Cardiac muscle cell (in vitro differentiated cells and primary cell): Measurements from ENCODE around the gene ANKRD9. TPM values are rescaled to one million over a fixed set of nuclear protein-coding genes. Genes with fewer than 3 reads are reported as not detected.

Experiments
- DNase-seq, 2 donors: peaks; one replicate each; pipeline versions ENCODE4 v3.0.0 to v3.0.0-alpha.2; 2010 to 2017; ENCODE audit warnings: low read depth in 1 of 2, low spot score in 1 of 2
- H3K27ac ChIP-seq: fragments of 200-600 bp; sonication (generic); 2 replicates; pipeline ENCODE4 v1.5.1; 2016
- H3K27me3 ChIP-seq: fragments of 200-600 bp; sonication (generic); 2 replicates; pipeline ENCODE4 v1.6.0; 2016; ENCODE audit warnings: control low read depth
- H3K36me3 ChIP-seq: fragments of 200-600 bp; sonication (generic); 2 replicates; pipeline ENCODE4 v1.5.1; 2016; ENCODE audit warnings: control low read depth
- H3K4me1 ChIP-seq: fragments of 200-600 bp; sonication (generic); 2 replicates; pipeline ENCODE4 v1.8.1; 2017; ENCODE audit warnings: low read depth, mild to moderate bottlenecking, mixed run types
- H3K4me3 ChIP-seq: fragments of 200-600 bp; sonication (generic); 2 replicates; pipeline ENCODE4 v1.5.1; 2016; ENCODE audit warnings: mild to moderate bottlenecking
- H3K9me3 ChIP-seq: fragments of 200-600 bp; sonication (generic); 2 replicates; pipeline ENCODE4 v1.5.1; 2017; ENCODE audit warnings: low read depth, mild to moderate bottlenecking, control low read depth
- CTCF ChIP-seq: IDR thresholded peaks from 2 replicates; pipeline ENCODE4 v1.5.1; 2012; ENCODE audit warnings: low read depth, mild to moderate bottlenecking, low read length
- polyA plus RNA-seq: library from polyadenylated mRNA; unstranded; fragments of >200 nt; fragmentation: Nextera tagmentation; extraction: Ambion mirVana; gene quantifications from 2 replicates; pipeline ENCODE4 v1.2.1, GENCODE V29; 2016
- total RNA-seq: library from RNA; depleted of rRNA; stranded (reverse); fragments of >200 nt; gene quantifications from 2 replicates; pipeline ENCODE4 v1.2.3, GENCODE V29; 2016

The ANKRD9 gene
- total and polyA plus RNA-seq, 2 experiments from 2014 or later, result 93.1 to 99.9 TPM

- Histone ChIP-seq H3K4me1 (peaks cover 3% of the 10 kb centered on the region), H3K36me3 (peaks cover 4% of the 10 kb centered on the region), H3K27me3 (no peaks in the 10 kb centered on the region), H3K9me3 (no peaks in the 10 kb centered on the region), H3K27ac (peak overlapping the region; percentile 48), H3K4me3 (peak overlapping the region; percentile 59)
- DNase-seq, result peak; percentile 29 to 88
- no peak for TF ChIP-seq CTCF
Measured at GRCh38 chr14:102510616-102511520, 1.3 kb upstream of the ANKRD9 start.

- TF ChIP-seq CTCF, result no peak
- Histone ChIP-seq H3K27ac (peak overlapping the region; percentile 3), H3K27me3 (no peaks in the 10 kb centered on the region), H3K4me1 (peaks cover 10% of the 10 kb centered on the region), H3K4me3 (peak overlapping the region; percentile 32), H3K36me3 (peaks cover 4% of the 10 kb centered on the region), H3K9me3 (no peaks in the 10 kb centered on the region)
- DNase-seq, result peak; percentile 45 to 53
Measured at GRCh38 chr14:102508774-102509745, 516 bp downstream of the ANKRD9 start.

- Histone ChIP-seq H3K36me3 (peaks cover 4% of the 10 kb centered on the region), H3K27me3 (no peaks in the 10 kb centered on the region), H3K4me1 (peaks cover 14% of the 10 kb centered on the region), H3K27ac (no peak overlapping the region), H3K9me3 (no peaks in the 10 kb centered on the region), H3K4me3 (peak overlapping the region; percentile 32)
- DNase-seq, result no peak
- no peak for TF ChIP-seq CTCF
Measured at GRCh38 chr14:102508410-102508773, 1.2 kb downstream of the ANKRD9 start.

GRCh38 chr14:102507857-102508312 lies 1.7 kb downstream of the ANKRD9 start:
- TF ChIP-seq CTCF, result no peak
- no peak overlapping the region for H3K4me3 ChIP-seq
- H3K4me1 ChIP-seq, result peaks cover 14% of the 10 kb centered on the region
- H3K27me3 ChIP-seq, result no peaks in the 10 kb centered on the region
- H3K36me3 ChIP-seq, result peaks cover 4% of the 10 kb centered on the region
- H3K27ac ChIP-seq, result no peak overlapping the region
- H3K9me3 ChIP-seq, result no peaks in the 10 kb centered on the region
- no peak for DNase-seq

GRCh38 chr14:102507081-102507856 lies 2.3 kb downstream of the ANKRD9 start:
- H3K27me3 ChIP-seq, result no peaks in the 10 kb centered on the region
- H3K9me3 ChIP-seq, result no peaks in the 10 kb centered on the region
- peaks cover 14% of the 10 kb centered on the region for H3K4me1 ChIP-seq
- TF ChIP-seq CTCF, result no peak
- no peak overlapping the region for H3K27ac ChIP-seq
- peak in 1 of 2 donors; percentile 51 for DNase-seq
- no peak overlapping the region for H3K4me3 ChIP-seq
- H3K36me3 ChIP-seq, result peaks cover 4% of the 10 kb centered on the region
